GM19351 (cell line): ENCODE results near the gene FRMD3.

Source experiments
- ATAC-seq: cut with Tn5 transposase; IDR thresholded peaks from one replicate; pipeline ENCODE4 v1.9.1; 2021; ENCODE audit warnings: mild to moderate bottlenecking, moderate library complexity; ENCODE audit not compliant: unreplicated experiment

FRMD3 gene

GRCh38 chr9:83199240-83199639 lies 339.0 kb downstream of the FRMD3 start:
- no peak for ATAC-seq

GRCh38 chr9:83198371-83198770 lies 339.8 kb downstream of the FRMD3 start:
- no peak for ATAC-seq

GRCh38 chr9:83197591-83197990 lies 340.6 kb downstream of the FRMD3 start:
- no peak for ATAC-seq

- no peak for ATAC-seq
These were observed 341.3 kb downstream of the FRMD3 start for GRCh38 chr9:83196946-83197345.
